ENCODE data around the gene BBS7. TPM values are rescaled to one million over a fixed set of nuclear protein-coding genes. Genes with fewer than 3 reads are reported as not detected.

Gene BBS7
- total RNA-seq, 1 experiment from 2014 or later: 12.4 TPM

GRCh38 chr4:121778991-121779628 lies 91.2 kb downstream of the BBS7 start:
- in situ Hi-C loops (cut with HindIII; ENCODE audit: low pct_unique_long_range_greater_than_20kb, low sequenced_read_pairs): no loop called here
- no peak for DNase-seq (ENCODE audit: low read depth, low spot score)

GRCh38 chr4:121777625-121778024 lies 92.6 kb downstream of the BBS7 start:
- in situ Hi-C loops (cut with HindIII; ENCODE audit: low pct_unique_long_range_greater_than_20kb, low sequenced_read_pairs): no loop called here
- DNase-seq (ENCODE audit: low read depth, low spot score): no peak

- in situ Hi-C loops (cut with HindIII; ENCODE audit: low pct_unique_long_range_greater_than_20kb, low sequenced_read_pairs): no loop called here
Observed at GRCh38 chr4:121776610-121777401, 93.5 kb downstream of the BBS7 start.

More at GRCh38 chr4:121776610-121777401, 93.5 kb downstream of the BBS7 start:
- no peak for DNase-seq (ENCODE audit: low read depth, low spot score)

Other genes starting within 250 kb of the BBS7 start
- 1,224 and 1,287 TPM in 2 replicates for gene ANXA5, start 173.5 kb downstream of the BBS7 start, total RNA-seq (2014; rRNA removed; shearing (Covaris generic))
- not detected in 2 replicates for gene SMIM43, start 105.3 kb downstream of the BBS7 start, total RNA-seq (2014; rRNA removed; shearing (Covaris generic))
- 31.5 and 35.5 TPM in 2 replicates for gene EXOSC9, start 69.2 kb downstream of the BBS7 start, total RNA-seq (2014; rRNA removed; shearing (Covaris generic))
- 37.0 and 42.4 TPM in 2 replicates for gene CCNA2, start 46.6 kb downstream of the BBS7 start, total RNA-seq (2014; rRNA removed; shearing (Covaris generic))
- 0.05 TPM in 1 of 2 replicates, not detected in the other for gene TRPC3, start 81.6 kb upstream of the BBS7 start, total RNA-seq (2014; rRNA removed; shearing (Covaris generic))

Measured in SK-MEL-5 (cell line).